HG02852 (cell line): Measurements from ENCODE around the gene TMEM215.
"Not testable (repeated sequence)": the region's sequence is repeated elsewhere in the genome, so short reads cannot be mapped to it uniquely, and the experiment has no call there.

ENCODE experiments used
- ATAC-seq: cut with Tn5 transposase; IDR thresholded peaks from one replicate; pipeline ENCODE4 v1.9.1; 2021; ENCODE audit warnings: mild to moderate bottlenecking, moderate library complexity; ENCODE audit not compliant: unreplicated experiment

TMEM215 gene

GRCh38 chr9:32783168-32783891 is at the start of gene TMEM215:
TMEM215 (plus strand) TSS chr9:32783540; CDS start chr9:32784184, 644 bp downstream.
- ATAC-seq, result no peak

GRCh38 chr9:32735476-32735875 is 47.9 kb upstream of the TMEM215 start:
- ATAC-seq, result no peak

- no peak for ATAC-seq
These were observed 46.0 kb upstream of the TMEM215 start for GRCh38 chr9:32737378-32737777.

GRCh38 chr9:32738501-32739172 is 44.7 kb upstream of the TMEM215 start:
- no peak for ATAC-seq

GRCh38 chr9:32741706-32742105 is 41.6 kb upstream of the TMEM215 start:
- ATAC-seq, result no peak

- no peak for ATAC-seq
These were observed 41.0 kb upstream of the TMEM215 start for GRCh38 chr9:32742296-32742695.

- ATAC-seq, result no peak
These were observed 35.3 kb upstream of the TMEM215 start for GRCh38 chr9:32748013-32748412.

- no peak for ATAC-seq
These were observed 27.6 kb upstream of the TMEM215 start for GRCh38 chr9:32755730-32756129.

GRCh38 chr9:32764139-32764538 is 19.2 kb upstream of the TMEM215 start:
- no peak for ATAC-seq

GRCh38 chr9:32775283-32775682 is 8.1 kb upstream of the TMEM215 start:
- no peak for ATAC-seq

- ATAC-seq, result no peak
These were observed 7.1 kb upstream of the TMEM215 start for GRCh38 chr9:32776201-32776600.

GRCh38 chr9:32782476-32783167 is 718 bp upstream of the TMEM215 start:
- ATAC-seq, result no peak

GRCh38 chr9:32787816-32788215 is 4.5 kb downstream of the TMEM215 start:
- no peak for ATAC-seq

- not testable (repeated sequence) for ATAC-seq
These were observed 12.7 kb downstream of the TMEM215 start for GRCh38 chr9:32796015-32796414.

GRCh38 chr9:32801530-32801929 is 18.2 kb downstream of the TMEM215 start:
- ATAC-seq, result no peak

- ATAC-seq, result no peak
These were observed 23.9 kb downstream of the TMEM215 start for GRCh38 chr9:32807217-32807616.

GRCh38 chr9:32811246-32811645 is 27.9 kb downstream of the TMEM215 start:
- ATAC-seq, result no peak

- no peak for ATAC-seq
These were observed 37.0 kb downstream of the TMEM215 start for GRCh38 chr9:32820322-32820721.

- ATAC-seq, result no peak
These were observed 39.8 kb downstream of the TMEM215 start for GRCh38 chr9:32823101-32823500.

- no peak for ATAC-seq
These were observed 40.2 kb downstream of the TMEM215 start for GRCh38 chr9:32823551-32823950.

GRCh38 chr9:32825203-32825602 is 41.9 kb downstream of the TMEM215 start:
- no peak for ATAC-seq

GRCh38 chr9:32828861-32829260 is 45.5 kb downstream of the TMEM215 start:
- no peak for ATAC-seq
